A673 (cell line): ENCODE results near the gene LRP11. TPM values are rescaled to one million over a fixed set of nuclear protein-coding genes. Genes with fewer than 3 reads are reported as not detected.

Source experiments
- BruUV-seq: library from RNA; stranded (reverse); fragments of 400-500 nt; replicated peaks from 2 replicates; lab custom pipeline; 2021; lab: Mats Ljungman, UMichigan
- CTCF ChIA-PET: fragments of 300-600 bp; sonication (Branson Sonifier 250); formaldehyde crosslinking; loops from one replicate; lab custom pipeline; 2022; ENCODE audit warnings: antibody characterized with exemption; lab: Charles Lee
- POLR2A ChIA-PET: fragments of 300-600 bp; sonication (Branson Sonifier 250); formaldehyde crosslinking; loops from one replicate; lab custom pipeline; 2022; ENCODE audit warnings: antibody characterized with exemption; ENCODE audit not compliant: low non-redundant PET; lab: Charles Lee
- DNase-seq: peaks from one replicate; pipeline ENCODE4 v3.0.0-alpha.2; 2015; ENCODE audit warnings: low spot score
- H3K27ac ChIP-seq: fragments of 200-600 bp; sonication (generic); 2 replicates; pipeline ENCODE4 v1.5.1; 2016; ENCODE audit warnings: mixed run types, low read depth, mild to moderate bottlenecking, mixed read lengths, antibody characterized with exemption, low read length; ENCODE audit not compliant: poor library complexity, severe bottlenecking
- H3K27me3 ChIP-seq: fragments of 200-600 bp; sonication (generic); replicated peaks from 2 replicates; pipeline ENCODE4 v1.6.1; 2017; ENCODE audit warnings: mixed run types, low read depth, mild to moderate bottlenecking, mixed read lengths, antibody characterized with exemption, low read length; ENCODE audit not compliant: insufficient read depth, poor library complexity
- H3K36me3 ChIP-seq: fragments of 200-600 bp; sonication (generic); 2 replicates; pipeline ENCODE4 v1.6.1; 2016; ENCODE audit warnings: mixed run types, mild to moderate bottlenecking, mixed read lengths, antibody characterized with exemption, low read length; ENCODE audit not compliant: insufficient read depth, poor library complexity, severe bottlenecking
- H3K4me1 ChIP-seq: fragments of 200-600 bp; sonication (generic); 2 replicates; pipeline ENCODE4 v1.6.1; 2017; ENCODE audit warnings: mixed run types, mild to moderate bottlenecking, mixed read lengths, antibody characterized with exemption, low read length; ENCODE audit not compliant: insufficient read depth, poor library complexity, severe bottlenecking
- H3K4me3 ChIP-seq: fragments of 200-600 bp; sonication (generic); 2 replicates; pipeline ENCODE4 v1.5.1; 2016; ENCODE audit warnings: low read depth, mixed run types, mild to moderate bottlenecking, mixed read lengths, low read length; ENCODE audit not compliant: poor library complexity, severe bottlenecking
- H3K9me3 ChIP-seq: fragments of 200-600 bp; sonication (generic); 2 replicates; pipeline ENCODE4 v1.6.1; 2016; ENCODE audit warnings: mixed run types, low read depth, mild to moderate bottlenecking, mixed read lengths, antibody characterized with exemption, low read length; ENCODE audit not compliant: poor library complexity, severe bottlenecking
- EZH2 ChIP-seq: fragments of 200-600 bp; sonication (generic); IDR thresholded peaks from 2 replicates; pipeline ENCODE4 v1.6.1; 2017; ENCODE audit warnings: borderline replicate concordance, low read depth, mild to moderate bottlenecking, mixed read lengths, antibody characterized with exemption, low read length; ENCODE audit not compliant: poor library complexity, severe bottlenecking
- intact Hi-C: fragments of 100-400 bp; cut with micrococcal nuclease; formaldehyde crosslinking; loops from one replicate; pipeline ENCODE4 v1.10.0; 2022; ENCODE audit not compliant: unreplicated experiment
- total RNA-seq: library from RNA; stranded (reverse); gene quantifications from 2 replicates; pipeline ENCODE4 v1.2.3, GENCODE V29; 2021
- TF ChIP-seq, protein P1 (sequence below): fragments of 300-800, 200-600 bp; sonication (generic); conservative IDR thresholded peaks from 2 replicates; pipeline ENCODE4 v1.5.1; 2017; ENCODE audit warnings: low read depth, mild to moderate bottlenecking, antibody characterized with exemption, low read length, moderate library complexity, mixed read lengths

The LRP11 gene
- total RNA-seq, 1 experiment from 2014 or later = 56.1 TPM

- Histone ChIP-seq H3K9me3 (peaks cover 11% of the 10 kb centered on the region), H3K36me3 (no peaks in the 10 kb centered on the region), H3K27me3 (no peaks in the 10 kb centered on the region), H3K4me3 (no peak overlapping the region), H3K4me1 (no peaks in the 10 kb centered on the region), H3K27ac (no peak overlapping the region)
- no TSS peak for BruUV-seq
- ChIA-PET CTCF (no interaction called here), POLR2A (no interaction called here)
- intact Hi-C loops = no loop called here
- DNase-seq = no peak
- TF ChIP-seq, protein P1, sequence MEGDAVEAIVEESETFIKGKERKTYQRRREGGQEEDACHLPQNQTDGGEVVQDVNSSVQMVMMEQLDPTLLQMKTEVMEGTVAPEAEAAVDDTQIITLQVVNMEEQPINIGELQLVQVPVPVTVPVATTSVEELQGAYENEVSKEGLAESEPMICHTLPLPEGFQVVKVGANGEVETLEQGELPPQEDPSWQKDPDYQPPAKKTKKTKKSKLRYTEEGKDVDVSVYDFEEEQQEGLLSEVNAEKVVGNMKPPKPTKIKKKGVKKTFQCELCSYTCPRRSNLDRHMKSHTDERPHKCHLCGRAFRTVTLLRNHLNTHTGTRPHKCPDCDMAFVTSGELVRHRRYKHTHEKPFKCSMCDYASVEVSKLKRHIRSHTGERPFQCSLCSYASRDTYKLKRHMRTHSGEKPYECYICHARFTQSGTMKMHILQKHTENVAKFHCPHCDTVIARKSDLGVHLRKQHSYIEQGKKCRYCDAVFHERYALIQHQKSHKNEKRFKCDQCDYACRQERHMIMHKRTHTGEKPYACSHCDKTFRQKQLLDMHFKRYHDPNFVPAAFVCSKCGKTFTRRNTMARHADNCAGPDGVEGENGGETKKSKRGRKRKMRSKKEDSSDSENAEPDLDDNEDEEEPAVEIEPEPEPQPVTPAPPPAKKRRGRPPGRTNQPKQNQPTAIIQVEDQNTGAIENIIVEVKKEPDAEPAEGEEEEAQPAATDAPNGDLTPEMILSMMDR = no peak
- no peak for TF ChIP-seq EZH2
Measured at GRCh38 chr6:149876241-149876933, 12.2 kb upstream of the LRP11 start.

GRCh38 chr6:149872233-149872632 is 8.1 kb upstream of the LRP11 start:
- no peak overlapping the region for H3K27ac ChIP-seq

GRCh38 chr6:149871182-149871581 is 7.0 kb upstream of the LRP11 start:
- H3K4me1 ChIP-seq = no peaks in the 10 kb centered on the region
- no peak overlapping the region for H3K27ac ChIP-seq
- BruUV-seq = no TSS peak
- no peaks in the 10 kb centered on the region for H3K36me3 ChIP-seq
- H3K4me3 ChIP-seq = no peak overlapping the region
- H3K27me3 ChIP-seq = no peaks in the 10 kb centered on the region
- TF ChIP-seq EZH2 = no peak
- TF ChIP-seq, protein P1 = no peak
- intact Hi-C loops = no loop called here
- DNase-seq = no peak
- CTCF ChIA-PET = no interaction called here
- H3K9me3 ChIP-seq = peaks cover 13% of the 10 kb centered on the region
- POLR2A ChIA-PET = no interaction called here

More at GRCh38 chr6:149872233-149872632, 8.1 kb upstream of the LRP11 start:
- no peak for DNase-seq
- H3K4me3 ChIP-seq = no peak overlapping the region
- CTCF ChIA-PET = no interaction called here
- H3K36me3 ChIP-seq = no peaks in the 10 kb centered on the region
- H3K4me1 ChIP-seq = no peaks in the 10 kb centered on the region
- intact Hi-C loops = no loop called here
- H3K9me3 ChIP-seq = peaks cover 13% of the 10 kb centered on the region
- POLR2A ChIA-PET = no interaction called here
- no peaks in the 10 kb centered on the region for H3K27me3 ChIP-seq
- no TSS peak for BruUV-seq
- TF ChIP-seq, protein P1 = no peak
- TF ChIP-seq EZH2 = no peak
